Measurements from ENCODE around the gene C11orf71.

Gene C11orf71, protein sequence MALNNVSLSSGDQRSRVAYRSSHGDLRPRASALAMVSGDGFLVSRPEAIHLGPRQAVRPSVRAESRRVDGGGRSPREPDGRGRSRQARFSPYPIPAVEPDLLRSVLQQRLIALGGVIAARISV

DNA sequence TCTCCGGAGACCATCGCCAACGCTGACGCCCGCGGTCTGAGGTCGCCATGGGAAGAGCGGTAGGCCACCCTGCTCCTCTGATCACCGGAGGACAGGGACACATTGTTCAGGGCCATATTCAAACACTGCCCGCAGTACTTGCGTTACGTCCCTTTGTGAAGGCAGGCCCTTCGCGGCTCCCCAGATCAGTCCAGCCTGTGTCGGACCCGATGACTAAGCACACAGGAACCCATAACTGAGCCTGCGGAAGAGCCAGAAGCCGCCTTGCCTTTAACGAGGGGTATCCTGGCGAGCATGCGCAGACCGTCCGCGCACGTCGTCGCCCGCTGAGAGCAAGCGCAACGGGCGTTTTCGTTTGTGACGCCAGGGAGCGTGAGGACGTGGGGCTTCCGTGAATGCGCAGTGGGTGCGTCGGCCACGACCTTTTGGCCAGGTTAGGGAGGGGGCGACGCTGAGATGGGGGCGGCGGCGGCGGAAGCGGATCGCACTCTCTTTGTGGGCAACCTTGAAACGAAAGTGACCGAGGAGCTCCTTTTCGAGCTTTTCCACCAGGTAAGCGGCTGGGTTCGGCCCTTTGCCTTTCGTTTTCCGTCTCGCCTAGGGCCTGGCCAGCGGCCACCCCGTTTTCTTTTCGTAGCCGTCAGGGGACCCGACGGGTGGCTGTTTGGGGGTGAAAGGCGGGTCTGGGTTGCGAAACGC, at the start of gene C11orf71, which contains the start of gene RBM7:
TSS of gene C11orf71 (minus strand) at position 296 of the 699 bp plus-strand sequence. CDS start at position 116, 180 bp downstream.
TSS of gene RBM7 (plus strand) at position 451 of the 699 bp plus-strand sequence. CDS start at position 457, 6 bp downstream.
- peak within 1 kb of the TSS; percentile 84 for H3K27ac ChIP-seq (ENCODE audit: low read length)
- peak within 1 kb of the TSS; percentile 81 for H3K4me3 ChIP-seq (ENCODE audit: low read length)
- peak within 1 kb of the TSS; percentile 92 for H3K9ac ChIP-seq (ENCODE audit: low read depth, low read length)
- peaks cover 4% of the 10 kb centered on the region; the same call in 1 of the 2 replicates for H3K4me1 ChIP-seq (ENCODE audit: insufficient read depth, low read length)
- no peaks in the 10 kb centered on the region for H3K27me3 ChIP-seq (ENCODE audit: insufficient read depth, low read length)
- peaks cover 29% of the 10 kb centered on the region for H3K36me3 ChIP-seq (ENCODE audit: insufficient read depth, low read depth, low read length)
- no peaks in the 10 kb centered on the region for H3K9me3 ChIP-seq (ENCODE audit: insufficient read depth, low read depth, low read length)

GRCh38 chr11:114449845-114450244, 49.5 kb upstream of the C11orf71 start:
- Histone ChIP-seq H3K4me3 (ENCODE audit: low read length) (no peak overlapping the region), H3K27me3 (ENCODE audit: insufficient read depth, low read length) (no peaks in the 10 kb centered on the region), H3K4me1 (ENCODE audit: insufficient read depth, low read length) (no peaks in the 10 kb centered on the region), H3K9ac (ENCODE audit: low read depth, low read length) (no peak overlapping the region), H3K36me3 (ENCODE audit: insufficient read depth, low read depth, low read length) (peaks cover 77% of the 10 kb centered on the region), H3K27ac (ENCODE audit: low read length) (no peak overlapping the region), H3K9me3 (ENCODE audit: insufficient read depth, low read depth, low read length) (no peaks in the 10 kb centered on the region)

- Histone ChIP-seq H3K4me1 (ENCODE audit: insufficient read depth, low read length) (no peaks in the 10 kb centered on the region), H3K9me3 (ENCODE audit: insufficient read depth, low read depth, low read length) (no peaks in the 10 kb centered on the region), H3K27me3 (ENCODE audit: insufficient read depth, low read length) (no peaks in the 10 kb centered on the region), H3K4me3 (ENCODE audit: low read length) (no peak overlapping the region), H3K9ac (ENCODE audit: low read depth, low read length) (no peak overlapping the region), H3K27ac (ENCODE audit: low read length) (no peak overlapping the region), H3K36me3 (ENCODE audit: insufficient read depth, low read depth, low read length) (peaks cover 85% of the 10 kb centered on the region)
These were observed 48.6 kb upstream of the C11orf71 start for GRCh38 chr11:114448749-114449482.

- H3K4me3 ChIP-seq (ENCODE audit: low read length): no peak overlapping the region
- no peak overlapping the region for H3K27ac ChIP-seq (ENCODE audit: low read length)
- no peak overlapping the region for H3K9ac ChIP-seq (ENCODE audit: low read depth, low read length)
- peaks cover 82% of the 10 kb centered on the region for H3K36me3 ChIP-seq (ENCODE audit: insufficient read depth, low read depth, low read length)
- H3K9me3 ChIP-seq (ENCODE audit: insufficient read depth, low read depth, low read length): no peaks in the 10 kb centered on the region
- no peaks in the 10 kb centered on the region for H3K4me1 ChIP-seq (ENCODE audit: insufficient read depth, low read length)
- H3K27me3 ChIP-seq (ENCODE audit: insufficient read depth, low read length): no peaks in the 10 kb centered on the region
These were observed 47.6 kb upstream of the C11orf71 start for GRCh38 chr11:114447892-114448291.

DNA sequence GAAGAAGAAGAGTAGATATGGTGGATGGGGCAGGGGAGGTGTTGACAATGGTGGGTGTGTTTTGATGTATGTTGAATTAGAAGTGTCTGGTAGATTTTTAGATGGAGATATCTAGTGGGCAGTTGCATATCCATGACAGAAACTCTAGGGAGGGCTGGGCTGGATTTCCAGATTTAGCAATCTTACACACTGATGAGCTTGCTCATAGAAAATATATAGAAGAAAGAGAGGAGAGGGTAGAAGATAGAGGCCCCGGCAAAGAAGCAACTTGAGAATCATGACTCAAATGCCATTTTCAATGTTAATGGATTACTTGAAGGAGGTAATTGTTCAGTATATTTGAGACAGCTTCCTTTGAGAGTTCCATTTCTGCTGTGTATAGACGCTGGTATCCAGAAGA, 47.1 kb upstream of the C11orf71 start:
- Histone ChIP-seq H3K27ac (ENCODE audit: low read length) (no peak overlapping the region), H3K4me3 (ENCODE audit: low read length) (no peak overlapping the region), H3K27me3 (ENCODE audit: insufficient read depth, low read length) (no peaks in the 10 kb centered on the region), H3K9me3 (ENCODE audit: insufficient read depth, low read depth, low read length) (no peaks in the 10 kb centered on the region), H3K36me3 (ENCODE audit: insufficient read depth, low read depth, low read length) (peaks cover 78% of the 10 kb centered on the region), H3K9ac (ENCODE audit: low read depth, low read length) (no peak overlapping the region), H3K4me1 (ENCODE audit: insufficient read depth, low read length) (no peaks in the 10 kb centered on the region)

GRCh38 chr11:114442536-114442935, 42.2 kb upstream of the C11orf71 start:
- Histone ChIP-seq H3K36me3 (ENCODE audit: insufficient read depth, low read depth, low read length) (peaks cover 46% of the 10 kb centered on the region), H3K27ac (ENCODE audit: low read length) (no peak overlapping the region), H3K4me1 (ENCODE audit: insufficient read depth, low read length) (peaks cover 28% of the 10 kb centered on the region), H3K27me3 (ENCODE audit: insufficient read depth, low read length) (no peaks in the 10 kb centered on the region), H3K9me3 (ENCODE audit: insufficient read depth, low read depth, low read length) (no peaks in the 10 kb centered on the region), H3K9ac (ENCODE audit: low read depth, low read length) (no peak overlapping the region), H3K4me3 (ENCODE audit: low read length) (no peak overlapping the region)

DNA sequence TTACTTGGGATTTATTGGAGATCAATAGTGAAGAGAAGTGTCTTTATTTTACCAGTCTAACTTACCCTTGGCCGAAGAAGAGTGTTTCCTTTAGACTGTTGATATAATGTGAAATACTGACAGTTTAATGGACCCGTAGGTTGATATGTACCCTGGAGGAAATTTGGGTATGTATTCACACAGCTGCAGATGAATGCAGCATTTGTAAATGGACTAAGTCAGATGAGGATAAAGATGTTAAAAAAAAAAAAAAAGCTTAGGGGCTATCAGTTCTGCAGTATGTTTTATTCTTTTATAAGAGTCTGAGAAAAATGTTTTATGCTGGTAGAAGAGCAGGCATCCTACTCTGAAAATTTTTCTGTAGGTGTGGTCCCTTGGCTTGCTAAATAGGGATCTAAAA, 41.6 kb upstream of the C11orf71 start:
- H3K9me3 ChIP-seq (ENCODE audit: insufficient read depth, low read depth, low read length): no peaks in the 10 kb centered on the region
- no peak overlapping the region for H3K9ac ChIP-seq (ENCODE audit: low read depth, low read length)
- H3K4me1 ChIP-seq (ENCODE audit: insufficient read depth, low read length): peaks cover 30% of the 10 kb centered on the region
- no peaks in the 10 kb centered on the region for H3K27me3 ChIP-seq (ENCODE audit: insufficient read depth, low read length)
- peaks cover 46% of the 10 kb centered on the region for H3K36me3 ChIP-seq (ENCODE audit: insufficient read depth, low read depth, low read length)
- H3K27ac ChIP-seq (ENCODE audit: low read length): no peak overlapping the region
- H3K4me3 ChIP-seq (ENCODE audit: low read length): no peak overlapping the region

- Histone ChIP-seq H3K27ac (ENCODE audit: low read length) (no peak overlapping the region), H3K4me1 (ENCODE audit: insufficient read depth, low read length) (peaks cover 30% of the 10 kb centered on the region), H3K27me3 (ENCODE audit: insufficient read depth, low read length) (no peaks in the 10 kb centered on the region), H3K9ac (ENCODE audit: low read depth, low read length) (peak overlapping the region; percentile 78; the same call in 1 of the 2 replicates), H3K4me3 (ENCODE audit: low read length) (peak overlapping the region; percentile 84), H3K9me3 (ENCODE audit: insufficient read depth, low read depth, low read length) (no peaks in the 10 kb centered on the region), H3K36me3 (ENCODE audit: insufficient read depth, low read depth, low read length) (peaks cover 40% of the 10 kb centered on the region)
These were observed 40.9 kb upstream of the C11orf71 start for GRCh38 chr11:114440971-114441763.

DNA sequence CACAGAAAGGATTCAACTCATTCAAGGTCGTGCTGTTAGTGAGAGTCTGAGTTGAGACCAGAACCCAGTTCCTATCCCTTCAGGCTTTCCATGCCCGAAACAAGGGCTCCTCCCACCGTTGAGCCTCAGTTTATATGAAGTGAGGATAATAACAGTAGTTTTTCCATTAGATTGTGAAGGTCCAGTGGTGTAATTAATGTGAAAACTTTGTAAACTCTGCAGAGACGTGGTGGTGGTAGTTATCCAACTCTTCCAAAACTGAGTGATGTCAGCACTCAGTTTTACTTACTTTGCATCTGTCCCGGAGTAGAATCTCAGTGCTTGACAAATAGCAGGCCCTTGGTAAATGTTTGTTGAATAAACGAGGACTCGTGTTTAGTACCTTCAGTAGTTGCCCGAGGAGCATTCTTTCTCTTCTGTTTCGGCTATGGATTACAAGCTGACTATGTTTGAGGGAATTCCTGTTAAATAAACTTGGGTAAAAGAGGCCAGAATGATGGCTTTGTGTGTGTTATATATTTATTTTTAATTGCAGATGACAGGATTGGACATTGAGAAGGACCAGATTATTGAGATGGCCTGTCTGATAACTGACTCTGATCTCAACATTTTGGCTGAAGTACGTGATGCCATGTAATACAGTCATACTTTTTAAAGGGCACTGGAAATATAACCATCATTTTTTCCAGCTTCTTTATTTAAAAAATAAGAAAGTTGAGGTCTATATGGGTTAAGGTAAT, 40.0 kb upstream of the C11orf71 start:
- H3K4me3 ChIP-seq (ENCODE audit: low read length): peak overlapping the region; percentile 84
- H3K36me3 ChIP-seq (ENCODE audit: insufficient read depth, low read depth, low read length): peaks cover 31% of the 10 kb centered on the region
- H3K27me3 ChIP-seq (ENCODE audit: insufficient read depth, low read length): no peaks in the 10 kb centered on the region
- H3K4me1 ChIP-seq (ENCODE audit: insufficient read depth, low read length): peaks cover 30% of the 10 kb centered on the region
- H3K9me3 ChIP-seq (ENCODE audit: insufficient read depth, low read depth, low read length): no peaks in the 10 kb centered on the region
- H3K27ac ChIP-seq (ENCODE audit: low read length): no peak overlapping the region
- peak overlapping the region; percentile 78 for H3K9ac ChIP-seq (ENCODE audit: low read depth, low read length)

DNA sequence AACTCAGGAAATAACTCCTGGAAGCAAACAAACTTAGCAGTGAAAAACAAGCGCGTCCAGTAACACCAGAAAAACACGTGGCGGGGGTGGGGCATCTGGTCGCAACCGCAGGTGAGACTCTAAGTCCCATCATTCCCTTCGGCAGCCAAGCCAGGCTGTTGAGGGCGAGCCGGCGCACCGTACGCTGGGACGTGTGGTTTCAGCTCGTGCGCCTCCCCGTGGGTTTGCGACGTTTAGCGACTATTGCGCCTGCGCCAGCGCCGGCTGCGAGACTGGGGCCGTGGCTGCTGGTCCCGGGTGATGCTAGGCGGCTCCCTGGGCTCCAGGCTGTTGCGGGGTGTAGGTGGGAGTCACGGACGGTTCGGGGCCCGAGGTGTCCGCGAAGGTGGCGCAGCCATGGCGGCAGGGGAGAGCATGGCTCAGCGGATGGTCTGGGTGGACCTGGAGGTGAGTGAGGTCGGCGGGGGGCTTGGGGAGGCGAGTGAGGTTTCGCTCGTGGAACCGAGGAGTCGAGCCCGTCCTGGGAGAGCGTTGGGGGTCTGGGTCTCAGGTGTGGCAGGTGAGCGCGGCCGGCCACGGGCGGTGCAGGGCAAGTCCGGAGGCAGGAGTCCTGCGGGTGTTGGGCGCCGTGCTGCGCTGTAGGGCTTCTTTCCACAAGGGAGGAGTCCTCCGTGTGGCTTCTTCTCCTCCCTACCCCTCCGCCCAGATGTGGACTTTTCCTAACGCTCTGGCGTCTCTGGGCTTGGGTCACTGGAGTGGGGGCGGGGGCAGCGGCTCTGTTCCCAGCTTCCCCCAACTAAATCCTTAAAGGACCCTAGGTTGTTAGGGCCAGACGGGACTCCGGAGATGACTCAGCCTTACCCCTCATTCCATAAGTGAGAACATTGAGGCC, 39.2 kb upstream of the C11orf71 start, which contains the start of gene REXO2:
TSS of gene REXO2 (plus strand) at position 239 of the 892 bp plus-strand sequence. CDS start at position 301, 62 bp downstream.
- Histone ChIP-seq H3K4me1 (ENCODE audit: insufficient read depth, low read length) (peaks cover 30% of the 10 kb centered on the region), H3K9ac (ENCODE audit: low read depth, low read length) (peak within 1 kb of the TSS; percentile 78; the same call in 1 of the 2 replicates), H3K27me3 (ENCODE audit: insufficient read depth, low read length) (no peaks in the 10 kb centered on the region), H3K36me3 (ENCODE audit: insufficient read depth, low read depth, low read length) (peaks cover 23% of the 10 kb centered on the region), H3K4me3 (ENCODE audit: low read length) (peak within 1 kb of the TSS; percentile 84), H3K27ac (ENCODE audit: low read length) (peak within 1 kb of the TSS; percentile 26), H3K9me3 (ENCODE audit: insufficient read depth, low read depth, low read length) (no peaks in the 10 kb centered on the region)

Measured in iPS-20b (cell line).